GM23248 (cell line): Measurements from ENCODE around the gene RAB3C.

Source experiments
- EZH2 ChIP-seq: fragments of 200-600 bp; sonication (generic); IDR thresholded peaks from 2 replicates; pipeline ENCODE4 v1.6.1; 2018; ENCODE audit warnings: antibody characterized with exemption, mild to moderate bottlenecking; ENCODE audit not compliant: insufficient read depth, poor library complexity, severe bottlenecking
- EZH2phosphoT487 ChIP-seq: fragments of 200-600 bp; sonication (generic); IDR thresholded peaks from 2 replicates; pipeline ENCODE4 v1.6.1; 2018; ENCODE audit warnings: antibody characterized with exemption, moderate library complexity, mild to moderate bottlenecking, low read depth; ENCODE audit not compliant: insufficient read depth

GRCh38 chr5:58699762-58700118 is 116.9 kb downstream of the RAB3C start:
- TF ChIP-seq EZH2 (no peak), EZH2phosphoT487 (no peak)
